GM04504 (cell line): Measurements from ENCODE around the gene DNLZ.

Experiments
- DNase-seq: peaks from one replicate; pipeline ENCODE4 v3.0.0-alpha.2; 2012; ENCODE audit warnings: low read depth

Gene DNLZ

GRCh38 chr9:136395345-136396218, 32.0 kb upstream of the DNLZ start:
- DNase-seq, result no peak

- DNase-seq, result no peak
These were observed 31.4 kb upstream of the DNLZ start for GRCh38 chr9:136395020-136395340.

- no peak for DNase-seq
These were observed 30.9 kb upstream of the DNLZ start for GRCh38 chr9:136394312-136395019.

DNA sequence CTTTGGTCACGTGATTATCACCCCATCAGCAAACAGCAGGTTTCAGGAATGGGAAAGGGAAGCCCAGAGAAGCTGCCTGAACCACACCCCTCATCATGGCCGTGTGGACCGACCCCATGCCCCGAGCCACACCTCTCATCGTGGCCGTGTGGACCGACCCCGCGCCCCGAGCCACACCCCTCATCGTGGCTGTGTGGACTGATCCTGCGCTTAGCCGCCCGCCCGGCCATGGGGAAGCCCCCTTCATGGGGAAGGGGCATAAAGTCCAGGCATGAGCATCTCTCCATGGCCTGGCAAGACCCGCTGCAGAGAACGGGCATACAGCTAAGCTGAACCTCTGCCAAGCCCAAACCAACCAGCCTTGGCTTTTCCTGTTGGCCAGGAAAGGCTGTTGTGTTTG, 30.0 kb upstream of the DNLZ start:
- no peak for DNase-seq

GRCh38 chr9:136392538-136393449, 29.2 kb upstream of the DNLZ start:
- DNase-seq, result no peak

GRCh38 chr9:136391737-136392537, 28.4 kb upstream of the DNLZ start:
- DNase-seq, result no peak

DNA sequence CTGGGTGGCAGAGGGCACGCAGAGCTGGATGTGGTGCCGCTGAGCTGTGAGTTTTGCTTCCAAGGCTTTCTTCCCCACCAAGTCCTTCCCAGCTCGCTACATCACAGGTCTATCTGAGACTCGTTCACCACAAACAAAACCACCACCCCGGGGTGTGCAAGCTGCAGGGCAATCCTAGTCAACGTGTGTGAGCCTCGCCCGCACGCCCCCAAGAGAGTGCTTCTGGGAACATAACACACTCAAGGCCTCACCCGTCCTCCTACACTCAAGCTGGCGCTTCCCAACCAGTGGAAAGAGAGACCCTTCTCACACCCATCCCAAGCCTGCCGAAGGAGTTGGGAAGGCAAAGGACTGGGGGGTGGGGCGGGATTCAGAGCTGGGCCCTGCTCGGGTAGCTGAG, 25.9 kb upstream of the DNLZ start:
- no peak for DNase-seq

GRCh38 chr9:136387217-136387616, 23.7 kb upstream of the DNLZ start:
- no peak for DNase-seq

DNA sequence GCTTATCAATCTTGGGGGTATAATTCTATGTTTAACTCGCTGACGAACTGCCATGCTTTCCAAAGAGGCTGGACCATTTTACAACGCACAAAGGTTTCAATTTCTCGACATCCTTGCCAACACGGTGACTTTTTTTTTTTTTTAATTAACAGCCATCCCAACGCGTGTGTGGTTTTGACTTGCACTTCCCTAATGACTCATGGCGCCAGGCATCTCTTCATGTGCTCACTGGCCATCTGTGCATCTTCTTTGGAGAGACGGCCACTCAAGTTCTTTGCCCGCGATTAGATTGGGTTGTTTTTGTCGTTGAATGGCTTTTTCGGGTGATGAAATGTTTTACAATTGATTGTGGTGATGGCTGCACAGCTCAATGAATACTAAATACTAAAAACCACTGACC, 22.5 kb upstream of the DNLZ start:
- no peak for DNase-seq

DNA sequence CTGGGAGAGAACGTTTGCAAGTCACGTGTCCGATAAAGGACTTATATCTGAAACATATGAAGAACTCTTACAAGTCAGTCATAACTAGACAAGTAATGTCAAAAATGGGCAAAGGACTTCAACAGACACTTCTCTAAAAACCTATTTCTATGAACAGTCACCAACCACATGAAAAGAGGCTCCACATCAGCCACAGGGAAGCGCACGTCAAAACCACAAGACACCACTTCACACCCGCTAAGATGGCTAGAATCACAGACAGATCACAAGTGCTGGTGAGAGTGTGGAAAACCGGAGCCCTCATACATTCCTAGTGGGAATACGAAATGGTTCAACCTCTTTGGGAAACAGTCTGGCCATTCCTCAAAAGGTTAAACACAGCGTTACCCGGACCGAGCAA, 21.5 kb upstream of the DNLZ start:
- DNase-seq, result no peak

DNA sequence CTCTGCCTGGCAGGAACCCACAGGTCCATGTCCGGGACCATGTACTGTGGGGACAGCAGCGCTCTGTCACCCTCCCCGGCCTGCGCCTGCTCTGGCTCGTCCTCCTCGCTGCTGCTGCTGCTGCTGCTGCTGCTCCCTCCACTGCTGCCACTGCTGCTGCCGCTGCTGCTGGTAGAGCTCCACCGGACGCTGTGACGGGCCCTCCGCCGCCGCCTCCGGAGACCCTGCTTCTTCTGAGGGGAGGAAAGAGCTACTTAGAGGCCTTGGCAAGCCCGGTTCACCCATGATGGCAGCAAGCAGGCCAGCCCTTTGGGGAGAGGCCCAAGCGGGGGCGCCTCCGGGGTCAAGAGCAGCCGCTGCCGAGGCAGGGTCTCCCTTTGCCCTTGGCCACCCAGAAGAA, 19.9 kb upstream of the DNLZ start:
- DNase-seq, result no peak

GRCh38 chr9:136381966-136382513, 18.5 kb upstream of the DNLZ start:
- DNase-seq, result no peak

- DNase-seq, result no peak
These were observed 17.8 kb upstream of the DNLZ start for GRCh38 chr9:136381311-136381710.

DNA sequence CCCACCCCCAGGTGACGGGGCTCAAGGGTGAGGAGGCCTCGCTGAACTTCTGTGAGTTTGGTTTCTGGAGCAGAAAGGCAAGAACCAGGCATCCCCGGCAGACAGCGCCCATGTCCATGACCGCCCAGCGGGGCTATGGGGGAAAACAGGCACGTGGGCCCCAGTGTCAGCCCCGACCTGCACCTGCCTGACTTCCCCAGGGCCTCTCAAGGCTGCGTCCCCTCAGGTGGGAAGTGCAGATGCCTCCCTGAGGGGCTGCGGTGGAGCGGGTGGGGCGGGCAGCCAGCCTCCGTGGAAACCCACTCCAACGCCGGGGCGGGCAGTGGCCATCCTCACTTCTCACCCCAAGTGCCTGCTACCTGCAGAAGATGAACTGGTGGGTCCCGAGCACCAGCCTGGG, 16.8 kb upstream of the DNLZ start:
- DNase-seq, result no peak

GRCh38 chr9:136379891-136380290, 16.3 kb upstream of the DNLZ start:
- no peak for DNase-seq

GRCh38 chr9:136379401-136379800, 15.9 kb upstream of the DNLZ start:
- DNase-seq, result no peak

DNA sequence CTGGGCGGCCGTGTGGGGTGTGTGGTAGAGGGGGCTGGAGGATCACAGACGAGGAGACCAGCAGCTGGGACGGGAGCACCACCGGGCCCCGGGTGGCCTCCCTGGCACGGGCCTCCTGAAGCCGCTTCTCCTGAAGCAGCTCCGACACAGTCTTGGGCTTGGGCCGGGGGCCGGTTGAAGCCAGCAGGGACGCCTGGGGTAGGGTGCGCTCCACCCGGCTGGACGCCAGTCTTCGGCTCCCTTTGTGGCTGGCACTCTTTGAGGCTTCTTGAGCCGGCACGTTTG, 15.4 kb upstream of the DNLZ start:
- DNase-seq, result no peak

DNA sequence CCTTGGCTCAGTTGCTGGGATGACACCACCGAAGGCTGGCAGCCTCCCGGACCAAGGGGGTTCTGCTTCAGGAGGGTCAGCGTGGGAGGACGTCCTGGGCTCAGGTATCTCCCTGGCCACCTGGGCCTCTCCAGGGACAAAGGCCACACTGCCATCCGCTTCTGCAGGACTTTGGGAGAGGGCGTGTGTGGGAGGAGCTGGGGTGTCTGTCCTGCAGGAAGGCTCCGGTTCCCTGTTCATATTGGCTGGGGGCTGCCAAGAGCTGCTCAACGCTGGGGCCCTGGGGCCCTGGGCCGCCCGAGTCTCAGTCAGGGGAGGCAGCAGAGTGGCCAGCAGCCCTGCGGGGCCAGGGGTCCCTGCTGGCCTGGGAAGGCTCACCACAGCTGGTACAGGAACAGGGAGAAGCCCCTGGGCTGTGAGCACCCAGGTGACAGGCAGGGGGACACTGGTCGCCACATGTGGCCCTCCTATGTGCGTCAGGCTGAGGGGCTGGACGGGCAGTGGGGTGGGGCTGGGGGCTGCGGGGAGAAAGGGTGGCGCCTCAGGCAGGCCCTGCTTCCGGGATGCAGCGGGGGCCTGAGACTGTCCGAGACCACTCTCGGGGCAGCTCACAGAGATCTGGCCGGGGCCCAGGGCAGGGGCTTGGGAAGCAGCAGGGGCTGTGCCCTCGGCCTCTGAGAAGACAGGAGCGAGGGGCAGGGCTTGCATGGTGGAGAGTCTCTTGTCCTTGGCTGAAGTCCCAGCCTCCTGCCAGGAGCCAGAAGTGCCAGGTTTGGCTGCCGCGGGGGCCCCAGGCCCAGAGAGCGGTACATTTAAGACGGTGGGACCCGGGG, 14.8 kb upstream of the DNLZ start:
- DNase-seq, result no peak

- no peak for DNase-seq
These were observed 14.0 kb upstream of the DNLZ start for GRCh38 chr9:136377341-136378169.

DNA sequence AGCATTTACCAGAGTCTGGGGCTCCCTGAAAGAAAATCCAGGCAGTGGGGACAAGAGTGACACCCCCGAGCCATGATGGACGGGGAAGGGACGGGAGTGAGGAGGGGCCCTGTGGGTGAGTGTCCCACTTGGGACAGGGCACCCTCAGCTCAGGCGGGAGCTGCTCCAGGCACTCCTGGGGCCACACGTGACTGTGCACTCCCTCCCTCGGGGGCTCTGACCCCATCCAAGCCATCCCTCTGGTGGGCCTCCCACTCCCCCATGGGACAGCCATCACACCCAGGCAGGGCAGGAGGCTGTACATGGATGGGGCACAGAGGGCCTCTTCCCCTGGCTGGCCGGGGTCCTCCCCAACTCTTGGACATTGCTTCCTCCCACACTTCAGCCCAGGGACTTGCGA, 12.9 kb upstream of the DNLZ start:
- DNase-seq, result no peak
